ENCODE data around the gene RAPGEF1.

DNA sequence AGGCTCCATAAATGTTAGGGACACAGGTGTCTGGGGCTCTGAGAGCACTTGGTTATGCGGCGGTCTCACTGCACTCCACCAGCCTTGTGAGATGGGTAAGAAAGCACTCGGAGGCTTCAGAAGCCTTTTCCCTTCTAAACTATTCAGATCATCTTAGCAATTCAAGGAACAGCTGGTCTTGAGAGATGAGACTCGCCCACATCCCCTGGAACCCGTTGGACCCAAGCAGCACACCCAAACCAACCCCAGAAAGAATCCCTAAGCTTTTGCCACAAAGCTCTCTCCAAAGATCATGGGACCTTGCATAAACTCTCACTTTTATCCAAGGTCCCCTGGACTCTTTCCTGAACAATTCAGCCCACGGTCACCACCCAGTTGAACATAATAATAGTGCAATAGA is 90.2 kb downstream of the RAPGEF1 start:
- TF ChIP-seq EP300 (IDR thresholded peaks at IDR 0.05; ENCODE audit: borderline replicate concordance), result no peak
- TF ChIP-seq RAD21 (IDR thresholded peaks at IDR 0.05; ENCODE audit: low read depth), result no peak
- TF ChIP-seq, protein P1, sequence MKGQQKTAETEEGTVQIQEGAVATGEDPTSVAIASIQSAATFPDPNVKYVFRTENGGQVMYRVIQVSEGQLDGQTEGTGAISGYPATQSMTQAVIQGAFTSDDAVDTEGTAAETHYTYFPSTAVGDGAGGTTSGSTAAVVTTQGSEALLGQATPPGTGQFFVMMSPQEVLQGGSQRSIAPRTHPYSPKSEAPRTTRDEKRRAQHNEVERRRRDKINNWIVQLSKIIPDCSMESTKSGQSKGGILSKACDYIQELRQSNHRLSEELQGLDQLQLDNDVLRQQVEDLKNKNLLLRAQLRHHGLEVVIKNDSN (IDR thresholded peaks at IDR 0.05), result no peak
- TF ChIP-seq NFIC (IDR thresholded peaks at IDR 0.05), result no peak
- no peak for TF ChIP-seq CEBPB (IDR thresholded peaks at IDR 0.05)
- TF ChIP-seq, protein P2, sequence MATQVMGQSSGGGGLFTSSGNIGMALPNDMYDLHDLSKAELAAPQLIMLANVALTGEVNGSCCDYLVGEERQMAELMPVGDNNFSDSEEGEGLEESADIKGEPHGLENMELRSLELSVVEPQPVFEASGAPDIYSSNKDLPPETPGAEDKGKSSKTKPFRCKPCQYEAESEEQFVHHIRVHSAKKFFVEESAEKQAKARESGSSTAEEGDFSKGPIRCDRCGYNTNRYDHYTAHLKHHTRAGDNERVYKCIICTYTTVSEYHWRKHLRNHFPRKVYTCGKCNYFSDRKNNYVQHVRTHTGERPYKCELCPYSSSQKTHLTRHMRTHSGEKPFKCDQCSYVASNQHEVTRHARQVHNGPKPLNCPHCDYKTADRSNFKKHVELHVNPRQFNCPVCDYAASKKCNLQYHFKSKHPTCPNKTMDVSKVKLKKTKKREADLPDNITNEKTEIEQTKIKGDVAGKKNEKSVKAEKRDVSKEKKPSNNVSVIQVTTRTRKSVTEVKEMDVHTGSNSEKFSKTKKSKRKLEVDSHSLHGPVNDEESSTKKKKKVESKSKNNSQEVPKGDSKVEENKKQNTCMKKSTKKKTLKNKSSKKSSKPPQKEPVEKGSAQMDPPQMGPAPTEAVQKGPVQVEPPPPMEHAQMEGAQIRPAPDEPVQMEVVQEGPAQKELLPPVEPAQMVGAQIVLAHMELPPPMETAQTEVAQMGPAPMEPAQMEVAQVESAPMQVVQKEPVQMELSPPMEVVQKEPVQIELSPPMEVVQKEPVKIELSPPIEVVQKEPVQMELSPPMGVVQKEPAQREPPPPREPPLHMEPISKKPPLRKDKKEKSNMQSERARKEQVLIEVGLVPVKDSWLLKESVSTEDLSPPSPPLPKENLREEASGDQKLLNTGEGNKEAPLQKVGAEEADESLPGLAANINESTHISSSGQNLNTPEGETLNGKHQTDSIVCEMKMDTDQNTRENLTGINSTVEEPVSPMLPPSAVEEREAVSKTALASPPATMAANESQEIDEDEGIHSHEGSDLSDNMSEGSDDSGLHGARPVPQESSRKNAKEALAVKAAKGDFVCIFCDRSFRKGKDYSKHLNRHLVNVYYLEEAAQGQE (IDR thresholded peaks at IDR 0.05; ENCODE audit: low read depth), result no peak
- TF ChIP-seq, protein P3, sequence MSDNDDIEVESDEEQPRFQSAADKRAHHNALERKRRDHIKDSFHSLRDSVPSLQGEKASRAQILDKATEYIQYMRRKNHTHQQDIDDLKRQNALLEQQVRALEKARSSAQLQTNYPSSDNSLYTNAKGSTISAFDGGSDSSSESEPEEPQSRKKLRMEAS (IDR thresholded peaks at IDR 0.05), result no peak
- TF ChIP-seq TAF1 (IDR thresholded peaks at IDR 0.05; ENCODE audit: low read depth), result no peak
- TF ChIP-seq ZBTB7A (IDR thresholded peaks at IDR 0.05; ENCODE audit: low read depth), result no peak
- TF ChIP-seq TCF12 (IDR thresholded peaks at IDR 0.05; ENCODE audit: low read depth), result no peak
- TF ChIP-seq CREB1 (IDR thresholded peaks at IDR 0.05; ENCODE audit: low read depth), result no peak
